Endothelial cell of umbilical vein (primary cell): ENCODE measurements around the gene ACTL10. TPM values are rescaled to one million over a fixed set of nuclear protein-coding genes. Genes with fewer than 3 reads are reported as not detected.

ENCODE experiments used
- BruUV-seq: library from RNA; stranded (reverse); fragments of 400-500 nt; replicated peaks from 2 replicates; lab custom pipeline; 2021; lab: Mats Ljungman, UMichigan
- CTCF ChIA-PET: fragments of 300-600, 350-600 bp; sonication (Branson Sonifier 250); formaldehyde crosslinking; loops from one replicate; lab custom pipeline; 2021; ENCODE audit warnings: antibody characterized with exemption, inconsistent platforms; lab: Charles Lee
- POLR2A ChIA-PET: fragments of 300-600, 350-600 bp; sonication (Branson Sonifier 250); formaldehyde crosslinking; loops from one replicate; lab custom pipeline; 2021; ENCODE audit warnings: antibody characterized with exemption, inconsistent platforms; lab: Charles Lee
- DNase-seq: peaks from one replicate; pipeline ENCODE4 v3.0.0-alpha.2; 2011; ENCODE audit warnings: low read depth, low spot score
- FAIRE-seq: peaks from 2 replicates; lab custom pipeline; 2011; peaks lifted over from hg19 to GRCh38; lab: Jason Lieb, UNC
- H2AFZ ChIP-seq: 2 replicates; pipeline ENCODE4 v1.6.0; 2012; ENCODE audit warnings: low read depth, low read length, control low read depth, inconsistent platforms
- H3K27ac ChIP-seq: 2 replicates; pipeline ENCODE4 v1.5.1; 2011; ENCODE audit warnings: low read depth, mild to moderate bottlenecking, control low read depth, low read length, moderate library complexity; ENCODE audit not compliant: insufficient read depth
- H3K27me3 ChIP-seq, 2 experiments: 2 replicates each; pipeline versions ENCODE4 v1.6.0 to v1.6.1; 2011; ENCODE audit warnings: low read length in 2 of 2, mixed read lengths in 1 of 2; ENCODE audit not compliant: control insufficient read depth in 2 of 2, insufficient read depth in 2 of 2
- H3K36me3 ChIP-seq, 2 experiments: 2 replicates in 1 of 2; 3 replicates in 1 of 2; pipeline ENCODE4 v1.5.1; 2011; ENCODE audit warnings: low read length in 2 of 2, mild to moderate bottlenecking in 1 of 2, moderate library complexity in 1 of 2; ENCODE audit not compliant: control insufficient read depth in 2 of 2, insufficient read depth in 2 of 2; ENCODE audit errors: extremely low read depth in 1 of 2
- H3K4me1 ChIP-seq: 3 replicates; pipeline ENCODE4 v1.5.1; 2011; ENCODE audit warnings: mild to moderate bottlenecking, low read length; ENCODE audit not compliant: control insufficient read depth, insufficient read depth; ENCODE audit errors: extremely low read depth
- H3K4me2 ChIP-seq: 2 replicates; pipeline ENCODE4 v1.6.1; 2011; ENCODE audit warnings: low read length, control low read depth, mixed read lengths; ENCODE audit not compliant: insufficient read depth
- H3K4me3 ChIP-seq, 3 experiments: fragments of 200-600 bp in 1 of 3; sonication (generic), shearing (Covaris generic) in 1 of 3; replicated peaks in 1 of 3; 2 replicates each; pipeline ENCODE4 v1.5.1; 2011 to 2016; ENCODE audit warnings: control low read depth in 3 of 3, low read length in 3 of 3, mild to moderate bottlenecking in 2 of 3, inconsistent platforms in 1 of 3, low read depth in 1 of 3, moderate library complexity in 1 of 3; ENCODE audit not compliant: insufficient read depth in 1 of 3
- H3K79me2 ChIP-seq: 2 replicates; pipeline ENCODE4 v1.6.0; 2012; ENCODE audit warnings: low read length, inconsistent platforms; ENCODE audit not compliant: control insufficient read depth, insufficient read depth
- H3K9ac ChIP-seq: replicated peaks from 2 replicates; pipeline ENCODE3; 2011; ENCODE audit warnings: low read length, control low read depth; ENCODE audit not compliant: insufficient read depth; ENCODE audit errors: extremely low read depth
- H3K9me1 ChIP-seq: replicated peaks from 3 replicates; pipeline ENCODE4 v1.6.0; 2011; ENCODE audit warnings: mild to moderate bottlenecking, low read length; ENCODE audit not compliant: control insufficient read depth, insufficient read depth; ENCODE audit errors: extremely low read depth
- H3K9me3 ChIP-seq: replicated peaks from 2 replicates; pipeline ENCODE4 v1.5.1; 2012; ENCODE audit warnings: low read length, inconsistent platforms; ENCODE audit not compliant: control insufficient read depth, insufficient read depth
- H4K20me1 ChIP-seq: replicated peaks from 2 replicates; pipeline ENCODE3; 2011; ENCODE audit warnings: mild to moderate bottlenecking, low read length; ENCODE audit not compliant: control insufficient read depth, insufficient read depth; ENCODE audit errors: extremely low read depth
- CTCF ChIP-seq, 2 donors: IDR thresholded peaks; 1 replicate in 1 of 2; 2 replicates in 1 of 2; pipeline ENCODE4 v1.5.1; 2011; ENCODE audit warnings: low read length in 2 of 2, mild to moderate bottlenecking in 2 of 2, moderate library complexity in 2 of 2, control low read depth in 1 of 2, inconsistent platforms in 1 of 2, low read depth in 1 of 2; ENCODE audit not compliant: insufficient read depth in 1 of 2; ENCODE audit errors: extremely low read depth in 1 of 2
- EZH2 ChIP-seq: IDR thresholded peaks from 2 replicates; pipeline ENCODE4 v1.6.1; 2012; ENCODE audit warnings: borderline replicate concordance, low read depth, mild to moderate bottlenecking, moderate library complexity, low read length, inconsistent platforms; ENCODE audit not compliant: severe bottlenecking
- FOS ChIP-seq: IDR thresholded peaks from 2 replicates; pipeline ENCODE4 v1.6.1; 2011; ENCODE audit warnings: mild to moderate bottlenecking, low read length, moderate library complexity, borderline replicate concordance; ENCODE audit not compliant: insufficient read depth
- GATA2 ChIP-seq: IDR thresholded peaks from 2 replicates; pipeline ENCODE4 v1.7.0; 2011; ENCODE audit warnings: low read depth, mild to moderate bottlenecking, moderate library complexity, mixed read lengths, low read length; ENCODE audit not compliant: insufficient read length, insufficient read depth
- JUN ChIP-seq: IDR thresholded peaks from 2 replicates; pipeline ENCODE4 v1.6.1; 2011; ENCODE audit warnings: borderline replicate concordance, low read depth; ENCODE audit not compliant: insufficient read length, insufficient read depth
- MAX ChIP-seq: IDR thresholded peaks from 2 replicates; pipeline ENCODE4 v1.6.1; 2011; ENCODE audit not compliant: insufficient read depth, insufficient read length
- MYC ChIP-seq: IDR thresholded peaks from one replicate; pipeline ENCODE4 v1.6.1; 2011; ENCODE audit warnings: mild to moderate bottlenecking, low read depth, low read length
- POLR2A ChIP-seq: IDR thresholded peaks from 2 replicates; pipeline ENCODE4 v1.6.1; 2012; ENCODE audit warnings: low read depth, mild to moderate bottlenecking, control low read depth, low read length
- POLR2AphosphoS5 ChIP-seq: IDR thresholded peaks from 2 replicates; pipeline ENCODE4 v1.6.1; 2012; ENCODE audit warnings: low read depth, mild to moderate bottlenecking, control low read depth, low read length, moderate library complexity; ENCODE audit not compliant: insufficient read depth
- dilution Hi-C: fragments of 300-500 bp; cut with MboI; formaldehyde crosslinking; loops from one replicate; pipeline ENCODE4 v1.15.0; 2019; ENCODE audit warnings: low sequenced_read_pairs; ENCODE audit not compliant: extremely low pct_ligation_motif_present
- intact Hi-C: fragments of 100-400 bp; cut with micrococcal nuclease; formaldehyde crosslinking; loops from one replicate; pipeline ENCODE4 v1.10.0; 2022
- polyA plus RNA-seq, 4 experiments: library from polyadenylated mRNA; depleted of rRNA in 3 of 4; stranded (reverse) in 3 of 4; unstranded in 1 of 4; fragments of >200 nt; gene quantifications; 2 replicates each; pipeline versions ENCODE4 v1.2.1 to v1.2.3, GENCODE V29; 2011 to 2012; ENCODE audit warnings: missing spikeins in 1 of 4
- total RNA-seq: library from RNA; stranded (reverse); gene quantifications from 2 replicates; pipeline ENCODE4 v1.2.3, GENCODE V29; 2021

ACTL10 gene
- total and polyA plus RNA-seq, 2 donors (not counting 3 experiments of a cell fraction or from before 2014, with no cell fraction given), result 0.92 to 1.4 TPM

- Histone ChIP-seq H4K20me1 (no peaks in the 10 kb centered on the region), H3K27me3 (no peaks in the 10 kb centered on the region), H3K4me2 (no peak overlapping the region), H3K4me3 (no peak overlapping the region), H2AFZ (no peak overlapping the region), H3K9me1 (no peaks in the 10 kb centered on the region), H3K79me2 (no peaks in the 10 kb centered on the region), H3K27ac (no peak overlapping the region), H3K36me3 (peaks cover 0 to 2% of the 10 kb centered on the region in 2 experiments), H3K9me3 (no peaks in the 10 kb centered on the region), H3K9ac (no peak overlapping the region), H3K4me1 (no peaks in the 10 kb centered on the region)
- ChIA-PET POLR2A (no interaction called here), CTCF (interaction anchor here (1.0 kb wide), 1 partner anchor 46 kb away, joined by 3 read pairs; no protein-coding TSS in a partner anchor)
- dilution Hi-C loops (no loop called here), intact Hi-C loops (no loop called here)
- BruUV-seq, result no TSS peak
- FAIRE-seq, result no peak
- no peak for DNase-seq
- TF ChIP-seq FOS, result no peak
- no peak for TF ChIP-seq GATA2
- TF ChIP-seq POLR2A, result no peak
- no peak for TF ChIP-seq MYC
- TF ChIP-seq JUN, result no peak
- TF ChIP-seq POLR2AphosphoS5, result no peak
- no peak for TF ChIP-seq CTCF (IDR thresholded peaks at IDR 0.05; ENCODE audit: extremely low read depth in 1 of 2, insufficient read depth in 1 of 2, low read depth in 1 of 2, low read length in 2 of 2)
- TF ChIP-seq EZH2, result no peak
- TF ChIP-seq MAX, result no peak
Measured at GRCh38 chr20:33621717-33622400, 44.9 kb upstream of the ACTL10 start.
